Osteocyte (in vitro differentiated cells): ENCODE results near the gene CRYGD. TPM values are rescaled to one million over a fixed set of nuclear protein-coding genes. Genes with fewer than 3 reads are reported as not detected.
A peak's percentile ranks its signal among the peaks of the same experiment; 100 is the strongest.
"Not testable (repeated sequence)": the region's sequence is repeated elsewhere in the genome, so short reads cannot be mapped to it uniquely, and the experiment has no call there.

ENCODE experiments used
- DNase-seq: peaks from one replicate; pipeline ENCODE4 v3.0.0; 2021; ENCODE audit warnings: mixed read lengths; ENCODE audit not compliant: unreplicated experiment; ENCODE audit errors: extremely low spot score
- H3K27ac Mint-ChIP-seq: one replicate; pipeline ENCODE4 v1.8.0; 2021; ENCODE audit warnings: mild to moderate bottlenecking, mixed read lengths; ENCODE audit not compliant: unreplicated experiment
- H3K27me3 Mint-ChIP-seq: one replicate; pipeline ENCODE4 v1.8.0; 2021; ENCODE audit warnings: mixed read lengths; ENCODE audit not compliant: unreplicated experiment
- H3K36me3 Mint-ChIP-seq: one replicate; pipeline ENCODE4 v1.8.0; 2021; ENCODE audit warnings: mixed read lengths; ENCODE audit not compliant: unreplicated experiment
- H3K4me1 Mint-ChIP-seq: one replicate; pipeline ENCODE4 v1.8.0; 2021; ENCODE audit warnings: mixed read lengths; ENCODE audit not compliant: unreplicated experiment
- H3K4me3 Mint-ChIP-seq: one replicate; pipeline ENCODE4 v1.8.0; 2021; ENCODE audit warnings: mild to moderate bottlenecking, moderate library complexity, mixed read lengths; ENCODE audit not compliant: unreplicated experiment
- H3K9me3 Mint-ChIP-seq: one replicate; pipeline ENCODE4 v1.8.0; 2021; ENCODE audit warnings: mixed read lengths; ENCODE audit not compliant: unreplicated experiment
- CTCF ChIP-seq: fragments of 200-600 bp; sonication (generic); IDR thresholded peaks from 2 replicates; pipeline ENCODE4 v1.5.0; 2021; ENCODE audit warnings: antibody characterized with exemption, mild to moderate bottlenecking, moderate library complexity
- total RNA-seq: library from RNA; stranded (reverse); gene quantifications from 2 replicates; pipeline ENCODE4 v1.2.1, GENCODE V29; 2021

CRYGD gene
- total RNA-seq, 1 donor from 2014 or later, result not detected

GRCh38 chr2:208147008-208147407 is 22.7 kb upstream of the CRYGD start:
- no peak for DNase-seq
- no peak overlapping the region for H3K4me3 Mint-ChIP-seq
- H3K36me3 Mint-ChIP-seq, result no peaks in the 10 kb centered on the region
- H3K4me1 Mint-ChIP-seq, result no peaks in the 10 kb centered on the region
- no peak overlapping the region for H3K27ac Mint-ChIP-seq
- no peak for TF ChIP-seq CTCF
- H3K9me3 Mint-ChIP-seq, result no peaks in the 10 kb centered on the region
- H3K27me3 Mint-ChIP-seq, result peaks cover 10% of the 10 kb centered on the region

GRCh38 chr2:208146006-208146405 is 21.7 kb upstream of the CRYGD start, which contains the start of gene CRYGB:
Gene CRYGB (minus strand): TSS chr2:208146158. CDS start chr2:208146120, 38 bp downstream.
- Mint-ChIP-seq H3K36me3 (no peaks in the 10 kb centered on the region), H3K27ac (no peak within 1 kb of the TSS), H3K4me3 (no peak within 1 kb of the TSS), H3K27me3 (peaks cover 6% of the 10 kb centered on the region), H3K4me1 (no peaks in the 10 kb centered on the region), H3K9me3 (no peaks in the 10 kb centered on the region)
- TF ChIP-seq CTCF, result no peak
- DNase-seq, result no peak

- H3K27ac Mint-ChIP-seq, result no peak overlapping the region
- H3K4me3 Mint-ChIP-seq, result no peak overlapping the region
- TF ChIP-seq CTCF, result no peak
- no peaks in the 10 kb centered on the region for H3K27me3 Mint-ChIP-seq
- DNase-seq, result peak; percentile 46
- H3K4me1 Mint-ChIP-seq, result no peaks in the 10 kb centered on the region
- H3K9me3 Mint-ChIP-seq, result peaks cover under 1% of the 10 kb centered on the region
- H3K36me3 Mint-ChIP-seq, result no peaks in the 10 kb centered on the region
These were observed 18.8 kb upstream of the CRYGD start for GRCh38 chr2:208142925-208143799.

- no peak for TF ChIP-seq CTCF
- Mint-ChIP-seq H3K36me3 (no peaks in the 10 kb centered on the region), H3K9me3 (peaks cover 6% of the 10 kb centered on the region), H3K4me3 (no peak overlapping the region), H3K4me1 (no peaks in the 10 kb centered on the region), H3K27ac (no peak overlapping the region), H3K27me3 (no peaks in the 10 kb centered on the region)
- DNase-seq, result peak; percentile 60
These were observed 18.1 kb upstream of the CRYGD start for GRCh38 chr2:208142240-208142924.

- Mint-ChIP-seq H3K4me3 (no peak overlapping the region), H3K27me3 (no peaks in the 10 kb centered on the region), H3K4me1 (no peaks in the 10 kb centered on the region), H3K36me3 (no peaks in the 10 kb centered on the region), H3K27ac (no peak overlapping the region), H3K9me3 (peaks cover 6% of the 10 kb centered on the region)
- TF ChIP-seq CTCF, result no peak
- peak; percentile 57 for DNase-seq
These were observed 15.1 kb upstream of the CRYGD start for GRCh38 chr2:208139447-208139846.

- not testable (repeated sequence) for H3K36me3 Mint-ChIP-seq, H3K27me3 Mint-ChIP-seq, H3K9me3 Mint-ChIP-seq, H3K27ac Mint-ChIP-seq, H3K4me1 Mint-ChIP-seq, H3K4me3 Mint-ChIP-seq
- peak; percentile 40 for DNase-seq
These were observed 14.0 kb upstream of the CRYGD start for GRCh38 chr2:208138334-208138733.
